Endodermal cell (in vitro differentiated cells): Measurements from ENCODE around the gene AMMECR1. TPM values are rescaled to one million over a fixed set of nuclear protein-coding genes. Genes with fewer than 3 reads are reported as not detected.
"Not testable (repeated sequence)": the region's sequence is repeated elsewhere in the genome, so short reads cannot be mapped to it uniquely, and the experiment has no call there.

Experiments
- DNase-seq: peaks from one replicate; pipeline ENCODE4 v3.0.0-alpha.2; 2017
- H3K27ac ChIP-seq: 2 replicates; pipeline ENCODE4 v1.5.1; 2013; ENCODE audit warnings: mild to moderate bottlenecking, low read depth, low read length, moderate library complexity
- H3K27me3 ChIP-seq: 2 replicates; pipeline ENCODE4 v1.6.1; 2013; ENCODE audit warnings: mild to moderate bottlenecking, low read length, moderate library complexity; ENCODE audit not compliant: insufficient read depth, control insufficient read depth, poor library complexity, severe bottlenecking
- H3K36me3 ChIP-seq: 2 replicates; pipeline ENCODE4 v1.7.0; 2013; ENCODE audit warnings: mild to moderate bottlenecking, low read length, moderate library complexity; ENCODE audit not compliant: control insufficient read depth, insufficient read depth
- H3K4me1 ChIP-seq: one replicate; pipeline ENCODE4 v1.7.0; 2013; ENCODE audit warnings: low read length; ENCODE audit not compliant: control insufficient read depth, insufficient read depth
- H3K4me3 ChIP-seq: 2 replicates; pipeline ENCODE4 v1.5.1; 2013; ENCODE audit warnings: mild to moderate bottlenecking, low read length, moderate library complexity
- H3K9ac ChIP-seq: 2 replicates; pipeline ENCODE4 v1.6.1; 2013; ENCODE audit warnings: mild to moderate bottlenecking, low read length, moderate library complexity; ENCODE audit not compliant: poor library complexity, severe bottlenecking; ENCODE audit errors: extremely low read depth
- H3K9me3 ChIP-seq: 2 replicates; pipeline ENCODE4 v1.6.1; 2013; ENCODE audit warnings: mild to moderate bottlenecking, low read length, moderate library complexity; ENCODE audit not compliant: control insufficient read depth
- H3K27ac Mint-ChIP-seq: 2 replicates; pipeline ENCODE4 v1.8.0; 2020; ENCODE audit warnings: mixed read lengths
- H3K27me3 Mint-ChIP-seq: 2 replicates; pipeline ENCODE4 v1.8.0; 2021; ENCODE audit warnings: mild to moderate bottlenecking, mixed read lengths; ENCODE audit not compliant: insufficient read depth
- H3K36me3 Mint-ChIP-seq: 2 replicates; pipeline ENCODE4 v1.8.0; 2020; ENCODE audit warnings: low read depth, mixed read lengths
- H3K4me1 Mint-ChIP-seq: 2 replicates; pipeline ENCODE4 v1.8.0; 2020; ENCODE audit warnings: mixed read lengths
- H3K4me3 Mint-ChIP-seq: 2 replicates; pipeline ENCODE4 v1.8.0; 2020; ENCODE audit warnings: mild to moderate bottlenecking, moderate library complexity, mixed read lengths
- H3K9me3 Mint-ChIP-seq: 2 replicates; pipeline ENCODE4 v1.8.0; 2020; ENCODE audit warnings: mild to moderate bottlenecking, mixed read lengths
- CTCF ChIP-seq: fragments of 200-600 bp; sonication (generic); conservative IDR thresholded peaks from 2 replicates; pipeline ENCODE4 v1.5.0; 2021; ENCODE audit warnings: antibody characterized with exemption, mild to moderate bottlenecking
- WGBS, 2 experiments: methylation state at CpG; one replicate each; pipeline versions ENCODE4 v1.1.5 to v1.1.7; 2013; ENCODE audit warnings: missing lambda C conversion rate in 2 of 2, mixed read lengths in 1 of 2; ENCODE audit not compliant: insufficient coverage in 1 of 2, insufficient read length in 1 of 2; 5-methylcytosine and 5-hydroxymethylcytosine counted together
- total RNA-seq, 2 donors: library from RNA; stranded (reverse); fragmentation: NEBNext Ultra II Directional in 1 of 2; extraction: Animal tissue kit (Norgen Biotek cat#: 25700) in 1 of 2; gene quantifications; 2 replicates in 1 of 2; 3 replicates in 1 of 2; pipeline ENCODE4 v1.2.1, GENCODE V29; 2021

The AMMECR1 gene
- total RNA-seq, 2 donors from 2014 or later, result 26.8 to 62.2 TPM

- no peak for TF ChIP-seq CTCF
- H3K36me3 ChIP-seq, result no peaks in the 10 kb centered on the region
- no peaks in the 10 kb centered on the region for H3K27me3 ChIP-seq
- DNase-seq, result no peak
- Mint-ChIP-seq H3K4me3 (no peak overlapping the region), H3K4me1 (no peaks in the 10 kb centered on the region), H3K9me3 (no peaks in the 10 kb centered on the region), H3K36me3 (peaks cover 5% of the 10 kb centered on the region), H3K27me3 (no peaks in the 10 kb centered on the region), H3K27ac (no peak overlapping the region)
- WGBS, 2 experiments, result no CpG with 5 or more reads among the region's 1 CpG
- H3K9ac ChIP-seq, result no peak overlapping the region
- no peak overlapping the region for H3K27ac ChIP-seq
- H3K4me3 ChIP-seq, result no peak overlapping the region
- no peaks in the 10 kb centered on the region for H3K9me3 ChIP-seq
- H3K4me1 ChIP-seq, result no peaks in the 10 kb centered on the region
These were observed 162.1 kb downstream of the AMMECR1 start for GRCh38 chrX:110155759-110156158.

GRCh38 chrX:110154328-110154727 is 163.6 kb downstream of the AMMECR1 start:
- not testable (repeated sequence) for H3K4me1 ChIP-seq, H3K9me3 ChIP-seq, H3K4me3 ChIP-seq, H3K4me3 Mint-ChIP-seq, H3K27ac Mint-ChIP-seq, H3K27me3 ChIP-seq, H3K4me1 Mint-ChIP-seq, H3K9ac ChIP-seq, H3K36me3 ChIP-seq, H3K27ac ChIP-seq, H3K27me3 Mint-ChIP-seq, H3K36me3 Mint-ChIP-seq, DNase-seq, H3K9me3 Mint-ChIP-seq
- WGBS, 2 experiments, result 88 to 100% methylated on average over 2 to 5 of the region's 5 CpGs

- no peak overlapping the region for H3K27ac ChIP-seq
- Mint-ChIP-seq H3K27me3 (no peaks in the 10 kb centered on the region), H3K27ac (no peak overlapping the region), H3K9me3 (no peaks in the 10 kb centered on the region), H3K36me3 (peaks cover 7% of the 10 kb centered on the region), H3K4me3 (no peak overlapping the region), H3K4me1 (no peaks in the 10 kb centered on the region)
- no peaks in the 10 kb centered on the region for H3K27me3 ChIP-seq
- DNase-seq, result no peak
- H3K4me1 ChIP-seq, result no peaks in the 10 kb centered on the region
- no peak overlapping the region for H3K4me3 ChIP-seq
- no peak overlapping the region for H3K9ac ChIP-seq
- H3K9me3 ChIP-seq, result no peaks in the 10 kb centered on the region
- H3K36me3 ChIP-seq, result no peaks in the 10 kb centered on the region
- WGBS, 2 experiments, result no CpG with 5 or more reads among the region's 2 CpGs
- no peak for TF ChIP-seq CTCF
These were observed 164.0 kb downstream of the AMMECR1 start for GRCh38 chrX:110153896-110154295.

GRCh38 chrX:110153244-110153643 is 164.6 kb downstream of the AMMECR1 start:
- Mint-ChIP-seq H3K27ac (no peak overlapping the region), H3K27me3 (no peaks in the 10 kb centered on the region), H3K36me3 (peaks cover 7% of the 10 kb centered on the region), H3K4me3 (no peak overlapping the region), H3K4me1 (no peaks in the 10 kb centered on the region), H3K9me3 (no peaks in the 10 kb centered on the region)
- no peak overlapping the region for H3K4me3 ChIP-seq
- no peaks in the 10 kb centered on the region for H3K36me3 ChIP-seq
- DNase-seq, result no peak
- 100% methylated on average over 2 of the region's 2 CpGs; no CpG with 5 or more reads in 1 of the 2 experiments for WGBS, 2 experiments
- H3K27ac ChIP-seq, result no peak overlapping the region
- H3K9ac ChIP-seq, result no peak overlapping the region
- TF ChIP-seq CTCF, result no peak
- no peaks in the 10 kb centered on the region for H3K4me1 ChIP-seq
- no peaks in the 10 kb centered on the region for H3K27me3 ChIP-seq
- no peaks in the 10 kb centered on the region for H3K9me3 ChIP-seq
